Measurements from ENCODE around the gene ERVFRD-1. TPM values are rescaled to one million over a fixed set of nuclear protein-coding genes. Genes with fewer than 3 reads are reported as not detected.
"Not testable (repeated sequence)": the region's sequence is repeated elsewhere in the genome, so short reads cannot be mapped to it uniquely, and the experiment has no call there.

The ERVFRD-1 gene
- total RNA-seq, 4 donors from 2014 or later = 0.11 to 0.83 (median 0.27) TPM

GRCh38 chr6:11093626-11094410 is 17.7 kb downstream of the ERVFRD-1 start, which contains the start of gene SMIM13:
Gene SMIM13 (plus strand): TSS chr6:11093834. CDS start chr6:11094314, 480 bp downstream.
- Histone ChIP-seq H3K4me3 (peak within 1 kb of the TSS; percentile 90 to 100 (median 98)), H3K36me3 (peaks cover 0 to 7% (median 0%) of the 10 kb centered on the region in 4 donors), H3K9me3 (no peaks in the 10 kb centered on the region), H3K27ac (replicated peaks in 1 of 4) (peak within 1 kb of the TSS; percentile 97 to 100 (median 99)), H3K4me1 (peaks cover 17 to 29% (median 26%) of the 10 kb centered on the region in 4 donors), H3K27me3 (no peaks in the 10 kb centered on the region)
- 0% methylated on average over 9 of the region's 90 CpGs for WGBS
- peak; percentile 90 for TF ChIP-seq POLR2AphosphoS5 (IDR thresholded peaks at IDR 0.05)
- no peak for TF ChIP-seq EP300 (IDR thresholded peaks at IDR 0.05)
- TF ChIP-seq, protein P1, sequence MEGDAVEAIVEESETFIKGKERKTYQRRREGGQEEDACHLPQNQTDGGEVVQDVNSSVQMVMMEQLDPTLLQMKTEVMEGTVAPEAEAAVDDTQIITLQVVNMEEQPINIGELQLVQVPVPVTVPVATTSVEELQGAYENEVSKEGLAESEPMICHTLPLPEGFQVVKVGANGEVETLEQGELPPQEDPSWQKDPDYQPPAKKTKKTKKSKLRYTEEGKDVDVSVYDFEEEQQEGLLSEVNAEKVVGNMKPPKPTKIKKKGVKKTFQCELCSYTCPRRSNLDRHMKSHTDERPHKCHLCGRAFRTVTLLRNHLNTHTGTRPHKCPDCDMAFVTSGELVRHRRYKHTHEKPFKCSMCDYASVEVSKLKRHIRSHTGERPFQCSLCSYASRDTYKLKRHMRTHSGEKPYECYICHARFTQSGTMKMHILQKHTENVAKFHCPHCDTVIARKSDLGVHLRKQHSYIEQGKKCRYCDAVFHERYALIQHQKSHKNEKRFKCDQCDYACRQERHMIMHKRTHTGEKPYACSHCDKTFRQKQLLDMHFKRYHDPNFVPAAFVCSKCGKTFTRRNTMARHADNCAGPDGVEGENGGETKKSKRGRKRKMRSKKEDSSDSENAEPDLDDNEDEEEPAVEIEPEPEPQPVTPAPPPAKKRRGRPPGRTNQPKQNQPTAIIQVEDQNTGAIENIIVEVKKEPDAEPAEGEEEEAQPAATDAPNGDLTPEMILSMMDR (IDR thresholded peaks at IDR 0.05) = peak; percentile 49 to 61 (median 53)
- intact Hi-C loops (cut with DNase I) = no loop called here
- peak; percentile 99 for DNase-seq (ENCODE audit: extremely low spot score)

GRCh38 chr6:11093376-11093625 is 18.2 kb downstream of the ERVFRD-1 start:
- Histone ChIP-seq H3K4me3 (peak overlapping the region; percentile 90 to 100 (median 98)), H3K27me3 (no peaks in the 10 kb centered on the region), H3K27ac (replicated peaks in 1 of 4) (peak overlapping the region; percentile 97 to 100 (median 99)), H3K9me3 (no peaks in the 10 kb centered on the region), H3K4me1 (peaks cover 17 to 29% (median 26%) of the 10 kb centered on the region in 4 donors), H3K36me3 (peaks cover 0 to 7% (median 0%) of the 10 kb centered on the region in 4 donors)
- WGBS = 0% methylated on average over 8 of the region's 17 CpGs
- intact Hi-C loops (cut with DNase I) = no loop called here
- DNase-seq (ENCODE audit: extremely low spot score) = no peak
- TF ChIP-seq, protein P1 (IDR thresholded peaks at IDR 0.05) = no peak
- TF ChIP-seq EP300 (IDR thresholded peaks at IDR 0.05) = no peak
- TF ChIP-seq POLR2AphosphoS5 (IDR thresholded peaks at IDR 0.05) = no peak
- no peak for TF ChIP-seq POLR2A (IDR thresholded peaks at IDR 0.05; ENCODE audit: low read depth)

DNA sequence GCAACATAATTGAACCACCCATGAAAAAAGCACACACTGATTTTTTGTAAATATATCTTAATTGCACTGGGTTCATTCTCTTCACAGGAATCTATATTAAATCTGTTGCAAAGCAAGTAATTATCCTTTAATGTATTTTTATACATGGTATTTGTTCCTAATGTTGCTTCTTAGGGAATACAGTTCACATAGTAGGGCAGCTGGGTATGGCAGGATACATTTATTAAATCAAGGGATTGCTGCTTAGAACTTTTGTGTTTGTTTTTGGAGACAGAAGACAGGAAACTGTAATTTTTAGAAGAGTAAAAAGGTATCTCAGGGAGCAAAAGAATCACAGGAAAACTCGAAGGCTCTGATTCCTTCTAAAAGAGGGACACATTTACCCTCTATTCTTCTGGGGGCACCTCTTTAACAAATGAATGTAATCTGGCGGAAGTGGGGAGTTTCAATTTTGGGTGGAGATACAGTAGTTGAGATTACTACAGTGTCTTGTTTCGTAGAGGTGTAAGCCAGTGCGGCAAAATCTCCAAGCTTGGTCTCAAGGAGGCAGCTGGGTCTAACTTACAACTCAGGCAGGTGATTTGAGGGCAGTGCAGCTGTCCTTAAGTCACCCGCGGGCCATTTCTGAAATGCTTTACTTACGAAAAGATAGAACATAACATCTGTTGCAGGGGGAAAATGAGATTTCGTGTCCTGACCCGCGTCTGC is 18.7 kb downstream of the ERVFRD-1 start:
- H3K4me1 ChIP-seq = peaks cover 17 to 29% (median 26%) of the 10 kb centered on the region in 4 donors
- 4% methylated on average over 10 of the region's 10 CpGs for WGBS
- intact Hi-C loops (cut with DNase I) = no loop called here

GRCh38 chr6:11091141-11091540 is 20.4 kb downstream of the ERVFRD-1 start:
- H3K4me3 ChIP-seq; H3K27ac ChIP-seq (replicated peaks in 1 of 4); H3K36me3 ChIP-seq; H3K27me3 ChIP-seq; intact Hi-C loops (cut with DNase I); DNase-seq (ENCODE audit: extremely low spot score); H3K9me3 ChIP-seq: not testable (repeated sequence)
- peaks cover 17 to 25% (median 24%) of the 10 kb centered on the region in 4 donors for H3K4me1 ChIP-seq
- 86% methylated on average over 5 of the region's 5 CpGs for WGBS

More for the DNA sequence above, 18.7 kb downstream of the ERVFRD-1 start:
- Histone ChIP-seq H3K36me3 (peaks cover 0 to 7% (median 0%) of the 10 kb centered on the region in 4 donors), H3K9me3 (no peaks in the 10 kb centered on the region), H3K4me3 (peak overlapping the region; percentile 90 to 100 (median 98)), H3K27me3 (no peaks in the 10 kb centered on the region), H3K27ac (replicated peaks in 1 of 4) (peak overlapping the region; percentile 97 to 100 (median 99))
- TF ChIP-seq EP300 (IDR thresholded peaks at IDR 0.05) (no peak), POLR2AphosphoS5 (IDR thresholded peaks at IDR 0.05) (no peak), POLR2A (IDR thresholded peaks at IDR 0.05; ENCODE audit: low read depth) (no peak)
- TF ChIP-seq, protein P1 (IDR thresholded peaks at IDR 0.05) = no peak
- DNase-seq (ENCODE audit: extremely low spot score) = no peak

DNA sequence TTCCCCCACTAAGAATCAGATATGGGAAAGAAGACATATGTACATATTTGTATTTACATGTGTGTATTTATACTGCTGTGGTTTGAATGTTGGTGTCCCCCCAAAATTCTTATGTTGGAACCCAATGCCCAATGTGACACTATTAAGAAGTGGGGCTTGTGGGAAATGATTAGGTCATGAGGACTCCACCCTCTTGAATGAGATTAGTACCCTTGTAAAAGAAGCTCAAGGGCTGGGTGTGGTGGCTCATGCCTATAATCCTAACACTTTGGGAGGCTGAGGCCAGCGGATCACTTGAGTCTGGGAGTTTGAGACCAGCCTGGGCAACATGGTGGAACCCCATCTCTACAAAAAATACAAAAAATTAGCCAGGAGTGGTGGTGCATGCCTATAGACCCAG is 21.8 kb downstream of the ERVFRD-1 start:
- Histone ChIP-seq H3K27me3 (no peaks in the 10 kb centered on the region), H3K27ac (replicated peaks in 1 of 4) (no peak overlapping the region), H3K4me3 (no peak overlapping the region), H3K4me1 (peaks cover 6 to 10% (median 10%) of the 10 kb centered on the region in 4 donors), H3K9me3 (no peaks in the 10 kb centered on the region), H3K36me3 (no peaks in the 10 kb centered on the region)
- DNase-seq (ENCODE audit: extremely low spot score) = no peak
- WGBS = 100% methylated on average over 1 of the region's 1 CpG
- intact Hi-C loops (cut with DNase I) = no loop called here
- no peak for TF ChIP-seq POLR2AphosphoS5 (IDR thresholded peaks at IDR 0.05)
- TF ChIP-seq POLR2A (IDR thresholded peaks at IDR 0.05; ENCODE audit: low read depth) = no peak
- TF ChIP-seq, protein P1 (IDR thresholded peaks at IDR 0.05) = no peak
- no peak for TF ChIP-seq EP300 (IDR thresholded peaks at IDR 0.05)

GRCh38 chr6:11087141-11087812 is 24.2 kb downstream of the ERVFRD-1 start:
- intact Hi-C loops (cut with DNase I); H3K36me3 ChIP-seq; H3K4me3 ChIP-seq; DNase-seq (ENCODE audit: extremely low spot score); H3K27ac ChIP-seq (replicated peaks in 1 of 4); H3K27me3 ChIP-seq; H3K9me3 ChIP-seq; H3K4me1 ChIP-seq: not testable (repeated sequence)
- 81% methylated on average over 14 of the region's 47 CpGs for WGBS

Data from esophagus muscularis mucosa (tissue), 4 donors.